Measurements from ENCODE around the gene ZNF609. TPM values are rescaled to one million over a fixed set of nuclear protein-coding genes. Genes with fewer than 3 reads are reported as not detected.

Gene ZNF609
- total RNA-seq, 4 donors from 2014 or later, result 38.7 to 50.6 (median 43.9) TPM

GRCh38 chr15:64716452-64716851 lies 256.1 kb downstream of the ZNF609 start:
- H3K36me3 ChIP-seq, result peaks cover 0 to 53% of the 10 kb centered on the region in 2 donors
- H3K27me3 ChIP-seq, result no peaks in the 10 kb centered on the region
- ATAC-seq, result no peak
- peak overlapping the region in 2 of 4 donors; percentile 25 to 64 for H3K27ac ChIP-seq
- peaks cover 0 to 34% (median 0%) of the 10 kb centered on the region in 3 donors for H3K4me1 ChIP-seq
- H3K4me3 ChIP-seq, result no peak overlapping the region
- TF ChIP-seq EP300 (IDR thresholded peaks at IDR 0.05) (no peak), POLR2A (IDR thresholded peaks at IDR 0.05) (no peak), POLR2AphosphoS5 (IDR thresholded peaks at IDR 0.05) (no peak)
- H3K9me3 ChIP-seq, result no peaks in the 10 kb centered on the region
- 92% methylated on average over 2 of the region's 2 CpGs; no CpG with 5 or more reads in 1 of the 2 donors for WGBS, 2 donors (ENCODE audit: low coverage in 1 of 2)

DNA sequence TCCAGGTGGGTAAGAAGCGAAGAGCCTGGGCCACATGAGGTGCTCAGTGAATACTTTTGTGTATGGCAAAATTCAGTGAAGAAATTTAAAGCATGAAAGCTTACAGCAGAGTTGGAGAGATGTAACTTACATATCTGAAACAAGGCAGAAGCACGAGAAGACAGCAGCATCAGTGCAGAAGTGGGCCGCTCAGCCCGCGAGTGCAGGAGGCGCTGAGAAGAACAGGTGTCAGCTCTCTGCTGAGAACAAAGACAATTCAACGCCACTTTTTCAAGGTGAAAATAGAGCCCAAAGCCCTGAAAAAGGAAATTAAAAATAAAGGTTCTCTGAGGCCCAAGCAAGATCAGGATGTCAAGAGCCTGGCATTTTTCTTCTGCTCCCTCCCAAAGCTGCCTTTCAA lies 256.8 kb downstream of the ZNF609 start:
- no peak for TF ChIP-seq EP300 (IDR thresholded peaks at IDR 0.05)
- TF ChIP-seq CTCF (IDR thresholded peaks at IDR 0.05), result no peak
- TF ChIP-seq POLR2AphosphoS5 (IDR thresholded peaks at IDR 0.05), result no peak
- no peak for TF ChIP-seq POLR2A (IDR thresholded peaks at IDR 0.05)
- ATAC-seq, result no peak
- 85 to 86% methylated on average over 1 to 7 of the region's 7 CpGs for WGBS, 2 donors (ENCODE audit: low coverage in 1 of 2)
- Histone ChIP-seq H3K4me3 (no peak overlapping the region), H3K4me1 (peaks cover 0 to 34% (median 0%) of the 10 kb centered on the region in 3 donors), H3K36me3 (peaks cover 0 to 53% of the 10 kb centered on the region in 2 donors), H3K27ac (peak overlapping the region in 3 of 4 donors; percentile 64 to 71 (median 69)), H3K27me3 (no peaks in the 10 kb centered on the region), H3K9me3 (no peaks in the 10 kb centered on the region)

DNA sequence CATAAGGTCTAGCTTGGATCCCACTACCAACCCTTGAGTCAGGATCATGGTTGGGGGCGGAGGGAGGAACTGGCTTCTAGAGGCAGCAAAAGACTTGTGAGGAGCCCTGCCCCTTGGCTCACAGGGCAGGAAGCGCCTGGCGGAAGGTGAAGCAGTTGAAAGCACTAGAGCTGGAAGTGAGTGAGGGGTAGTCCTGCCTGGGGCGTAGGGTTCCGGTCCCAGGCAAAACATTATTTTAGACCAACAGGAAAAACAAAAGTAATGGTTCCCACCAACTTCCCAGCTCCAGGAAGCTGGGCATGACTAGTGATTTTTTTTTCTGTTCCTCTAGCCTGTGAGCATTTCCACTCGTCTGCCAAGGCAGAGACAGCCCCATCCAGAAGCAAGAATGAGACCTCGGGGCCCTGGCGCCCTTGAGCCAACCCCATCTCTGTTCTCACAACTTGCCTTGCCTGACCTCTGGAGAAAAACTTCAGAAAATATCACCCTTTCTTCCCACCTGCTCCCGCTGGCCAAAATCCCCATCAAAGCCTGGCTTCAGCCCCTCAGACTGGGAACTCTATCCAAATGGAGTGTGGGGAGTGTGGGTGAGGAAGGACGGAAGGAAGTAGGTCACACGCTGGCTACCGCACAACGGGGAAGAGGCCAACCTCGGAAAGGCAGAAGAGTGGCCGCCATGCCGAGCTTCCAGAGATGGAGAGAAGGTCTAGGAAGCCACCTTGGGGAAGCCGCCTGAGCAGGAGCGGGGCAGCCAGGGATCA lies 257.5 kb downstream of the ZNF609 start:
- Histone ChIP-seq H3K4me3 (no peak overlapping the region), H3K27ac (peak overlapping the region; percentile 1 to 71 (median 66)), H3K27me3 (no peaks in the 10 kb centered on the region), H3K36me3 (peaks cover 0 to 46% of the 10 kb centered on the region in 2 donors), H3K4me1 (peaks cover 0 to 34% (median 0%) of the 10 kb centered on the region in 3 donors), H3K9me3 (no peaks in the 10 kb centered on the region)
- 42 to 66% methylated on average over 3 to 7 of the region's 18 CpGs for WGBS, 2 donors (ENCODE audit: low coverage in 1 of 2)
- no peak for TF ChIP-seq POLR2A (IDR thresholded peaks at IDR 0.05)
- no peak for TF ChIP-seq POLR2AphosphoS5 (IDR thresholded peaks at IDR 0.05)
- TF ChIP-seq EP300 (IDR thresholded peaks at IDR 0.05), result no peak
- no peak for TF ChIP-seq CTCF (IDR thresholded peaks at IDR 0.05)
- peak; percentile 35 for ATAC-seq

DNA sequence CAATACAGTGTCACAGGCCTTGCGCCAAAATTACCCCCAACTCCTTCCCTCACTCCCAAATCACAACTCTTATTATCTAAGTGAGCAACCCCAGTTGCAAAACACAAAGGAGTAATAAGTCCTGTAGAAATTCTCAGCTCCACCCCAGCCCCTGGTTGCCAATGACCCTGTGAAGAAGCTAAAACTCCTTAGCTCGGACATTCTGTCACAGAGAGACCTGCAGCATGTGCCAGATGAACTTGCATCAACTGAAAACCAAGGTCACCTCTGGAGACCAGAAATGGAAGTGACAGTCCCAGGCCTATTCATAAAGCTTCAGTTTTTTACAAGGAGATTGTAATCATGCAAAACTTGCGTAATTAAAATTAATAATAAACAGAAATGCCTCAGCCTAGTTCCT lies 259.8 kb downstream of the ZNF609 start:
- Histone ChIP-seq H3K9me3 (no peaks in the 10 kb centered on the region), H3K36me3 (peaks cover 0 to 30% of the 10 kb centered on the region in 2 donors), H3K27me3 (no peaks in the 10 kb centered on the region), H3K4me1 (peaks cover 0 to 34% (median 0%) of the 10 kb centered on the region in 3 donors), H3K4me3 (no peak overlapping the region), H3K27ac (peak overlapping the region in 1 of 4 donors; percentile 11)
- ATAC-seq, result no peak
- no peak for TF ChIP-seq EP300 (IDR thresholded peaks at IDR 0.05)
- no peak for TF ChIP-seq POLR2A (IDR thresholded peaks at IDR 0.05)
- no peak for TF ChIP-seq CTCF (IDR thresholded peaks at IDR 0.05)
- 78 to 83% methylated on average over 3 of the region's 3 CpGs for WGBS, 2 donors (ENCODE audit: low coverage in 1 of 2)

DNA sequence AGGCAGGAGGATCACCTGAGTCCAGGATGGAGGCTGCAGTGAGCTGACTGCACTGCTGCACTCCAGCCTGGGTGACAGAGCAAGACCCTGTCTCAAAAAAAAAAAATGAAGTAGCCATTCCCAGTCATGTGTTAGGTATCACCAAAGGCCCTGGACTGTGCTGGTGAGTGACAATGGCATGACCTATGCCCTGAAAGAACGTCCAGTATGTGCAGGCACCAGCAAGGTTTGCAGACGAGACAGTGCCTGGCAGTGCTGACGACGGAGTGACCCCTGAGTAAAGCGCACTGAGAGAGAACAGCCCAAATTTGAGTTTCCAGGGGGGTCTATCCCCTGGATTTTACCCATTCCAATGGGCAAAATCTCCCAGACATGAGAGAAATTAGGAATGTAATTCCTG lies 269.8 kb downstream of the ZNF609 start:
- Histone ChIP-seq H3K27ac (no peak overlapping the region), H3K27me3 (no peaks in the 10 kb centered on the region), H3K4me3 (no peak overlapping the region), H3K4me1 (peaks cover 0 to 26% (median 0%) of the 10 kb centered on the region in 3 donors), H3K9me3 (no peaks in the 10 kb centered on the region), H3K36me3 (peaks cover 0 to 43% of the 10 kb centered on the region in 2 donors)
- TF ChIP-seq POLR2AphosphoS5 (IDR thresholded peaks at IDR 0.05) (no peak), CTCF (IDR thresholded peaks at IDR 0.05) (no peak), POLR2A (IDR thresholded peaks at IDR 0.05) (no peak), EP300 (IDR thresholded peaks at IDR 0.05) (no peak)
- 81 to 100% methylated on average over 1 to 4 of the region's 5 CpGs for WGBS, 2 donors (ENCODE audit: low coverage in 1 of 2)
- ATAC-seq, result no peak

All from gastroesophageal sphincter (tissue), 4 donors.